RWPE2 (cell line): ENCODE results near the gene SNX30.

Experiments used
- ATAC-seq: fragments of 200-7000 bp; cut with Tn5 transposase; 3 replicates; pipeline ENCODE4 v1.9.1; 2021; ENCODE audit warnings: low read depth
- DNase-seq: peaks from one replicate; pipeline ENCODE4 v3.0.0-alpha.2; 2020; ENCODE audit warnings: low spot score
- H3K27ac ChIP-seq: fragments of 450-650 bp; 2 replicates; pipeline ENCODE4 v1.5.1; 2017; ENCODE audit warnings: mild to moderate bottlenecking; ENCODE audit not compliant: poor library complexity, severe bottlenecking
- H3K27me3 ChIP-seq: fragments of 250-450 bp; sonication (Bioruptor Pico); 2 replicates; pipeline ENCODE4 v1.5.1; 2021; ENCODE audit warnings: mild to moderate bottlenecking, moderate library complexity; ENCODE audit not compliant: insufficient read depth, poor library complexity, severe bottlenecking
- H3K36me3 ChIP-seq: fragments of 250-450 bp; sonication (Bioruptor Pico); 2 replicates; pipeline ENCODE4 v1.5.1; 2020; ENCODE audit warnings: low read depth, mild to moderate bottlenecking, moderate library complexity
- H3K4me1 ChIP-seq: fragments of 250-450 bp; sonication (Bioruptor Pico); 2 replicates; pipeline ENCODE4 v1.5.1; 2021; ENCODE audit warnings: mild to moderate bottlenecking, moderate library complexity; ENCODE audit not compliant: insufficient read depth, poor library complexity, severe bottlenecking
- H3K4me3 ChIP-seq: fragments of 250-450 bp; sonication (Bioruptor Pico); 2 replicates; pipeline ENCODE4 v1.5.1; 2021; ENCODE audit warnings: mild to moderate bottlenecking, moderate library complexity; ENCODE audit not compliant: severe bottlenecking
- H3K9me3 ChIP-seq: fragments of 250-450 bp; sonication (Bioruptor Pico); 2 replicates; pipeline ENCODE4 v1.5.1; 2021; ENCODE audit warnings: mild to moderate bottlenecking, moderate library complexity; ENCODE audit not compliant: severe bottlenecking
- TF ChIP-seq, protein P1 (sequence below): fragments of 450-650 bp; IDR thresholded peaks from one replicate; pipeline ENCODE4 v1.5.1; 2017; ENCODE audit warnings: mild to moderate bottlenecking, moderate library complexity; ENCODE audit not compliant: poor library complexity, severe bottlenecking

The SNX30 gene

DNA sequence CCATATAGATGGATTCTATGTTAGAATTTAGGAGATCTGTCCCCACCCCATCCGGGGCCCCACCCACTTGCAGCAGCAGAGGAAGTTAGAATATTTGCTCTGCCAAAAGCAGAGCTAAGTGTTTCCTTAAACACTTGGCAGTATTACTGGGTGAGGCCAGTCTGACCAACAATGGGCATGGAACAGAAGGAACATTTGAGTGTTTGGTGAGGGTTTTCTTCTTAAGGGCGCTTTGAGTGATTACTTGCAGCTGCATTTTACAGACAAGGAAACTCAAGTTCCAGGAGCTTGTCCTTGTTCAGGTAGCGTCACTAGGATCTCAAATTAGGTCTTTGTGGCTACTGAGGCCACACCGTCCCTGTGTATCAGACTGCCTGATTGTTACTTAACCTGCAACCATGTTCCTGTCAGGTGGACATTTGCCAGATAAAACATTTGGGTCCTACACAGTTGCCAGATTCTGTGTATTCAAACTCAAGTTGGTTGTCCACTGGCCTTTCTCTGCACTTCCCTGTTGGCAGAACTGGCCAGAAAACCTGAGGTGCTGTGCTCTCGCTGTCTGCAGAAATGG, 80.8 kb downstream of the SNX30 start:
- no peak overlapping the region for H3K27ac ChIP-seq
- H3K4me1 ChIP-seq: no peaks in the 10 kb centered on the region
- H3K9me3 ChIP-seq: no peaks in the 10 kb centered on the region
- ATAC-seq: no peak
- TF ChIP-seq, protein P1, sequence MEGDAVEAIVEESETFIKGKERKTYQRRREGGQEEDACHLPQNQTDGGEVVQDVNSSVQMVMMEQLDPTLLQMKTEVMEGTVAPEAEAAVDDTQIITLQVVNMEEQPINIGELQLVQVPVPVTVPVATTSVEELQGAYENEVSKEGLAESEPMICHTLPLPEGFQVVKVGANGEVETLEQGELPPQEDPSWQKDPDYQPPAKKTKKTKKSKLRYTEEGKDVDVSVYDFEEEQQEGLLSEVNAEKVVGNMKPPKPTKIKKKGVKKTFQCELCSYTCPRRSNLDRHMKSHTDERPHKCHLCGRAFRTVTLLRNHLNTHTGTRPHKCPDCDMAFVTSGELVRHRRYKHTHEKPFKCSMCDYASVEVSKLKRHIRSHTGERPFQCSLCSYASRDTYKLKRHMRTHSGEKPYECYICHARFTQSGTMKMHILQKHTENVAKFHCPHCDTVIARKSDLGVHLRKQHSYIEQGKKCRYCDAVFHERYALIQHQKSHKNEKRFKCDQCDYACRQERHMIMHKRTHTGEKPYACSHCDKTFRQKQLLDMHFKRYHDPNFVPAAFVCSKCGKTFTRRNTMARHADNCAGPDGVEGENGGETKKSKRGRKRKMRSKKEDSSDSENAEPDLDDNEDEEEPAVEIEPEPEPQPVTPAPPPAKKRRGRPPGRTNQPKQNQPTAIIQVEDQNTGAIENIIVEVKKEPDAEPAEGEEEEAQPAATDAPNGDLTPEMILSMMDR: no peak
- no peaks in the 10 kb centered on the region for H3K36me3 ChIP-seq
- H3K4me3 ChIP-seq: no peak overlapping the region
- no peak for DNase-seq
- H3K27me3 ChIP-seq: no peaks in the 10 kb centered on the region

DNA sequence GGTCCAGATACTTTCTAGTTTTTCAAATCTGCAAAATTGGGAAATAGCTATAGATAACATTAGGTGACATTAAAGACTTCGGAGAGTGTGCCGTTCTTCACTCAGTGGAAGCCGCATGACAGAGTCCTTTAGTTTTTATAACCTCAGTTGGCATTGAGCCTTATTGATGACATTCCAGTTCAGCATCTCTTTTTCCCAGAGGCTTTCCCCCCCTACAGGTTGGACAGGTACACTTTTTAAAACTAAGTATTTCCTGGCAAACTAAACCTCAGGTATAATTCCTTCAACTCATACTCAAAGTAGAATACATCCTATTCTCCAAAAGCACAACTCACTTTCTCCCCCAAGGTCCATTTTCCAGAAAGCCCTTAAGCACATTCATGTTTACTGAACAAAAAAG, 81.4 kb downstream of the SNX30 start:
- Histone ChIP-seq H3K27me3 (no peaks in the 10 kb centered on the region), H3K4me3 (no peak overlapping the region), H3K4me1 (no peaks in the 10 kb centered on the region), H3K9me3 (no peaks in the 10 kb centered on the region), H3K36me3 (no peaks in the 10 kb centered on the region), H3K27ac (no peak overlapping the region)
- DNase-seq (no peak), ATAC-seq (no peak)
- TF ChIP-seq, protein P1: no peak

DNA sequence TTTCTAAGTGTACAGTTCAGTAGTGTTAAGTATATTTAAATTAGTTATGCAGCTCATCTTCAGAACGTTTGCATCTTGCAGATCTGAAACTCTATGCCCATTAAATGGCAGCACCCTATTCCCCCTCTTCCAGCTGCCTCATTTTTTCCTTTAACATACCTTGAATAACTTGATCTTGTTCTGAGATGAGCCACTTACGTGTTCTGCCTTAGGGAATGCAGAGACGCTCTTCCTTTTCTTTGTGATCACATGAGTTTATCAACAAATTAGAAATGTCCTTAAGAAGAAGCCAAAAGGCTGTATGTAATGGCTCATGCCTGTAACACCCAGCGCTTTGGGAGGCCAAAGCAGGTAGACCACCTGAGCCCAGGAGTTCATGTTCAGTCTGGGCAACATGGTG, 82.5 kb downstream of the SNX30 start:
- TF ChIP-seq, protein P1: no peak
- no peaks in the 10 kb centered on the region for H3K9me3 ChIP-seq
- no peaks in the 10 kb centered on the region for H3K36me3 ChIP-seq
- DNase-seq (no peak), ATAC-seq (no peak)
- no peaks in the 10 kb centered on the region for H3K27me3 ChIP-seq
- no peak overlapping the region for H3K4me3 ChIP-seq
- no peaks in the 10 kb centered on the region for H3K4me1 ChIP-seq
- H3K27ac ChIP-seq: no peak overlapping the region

DNA sequence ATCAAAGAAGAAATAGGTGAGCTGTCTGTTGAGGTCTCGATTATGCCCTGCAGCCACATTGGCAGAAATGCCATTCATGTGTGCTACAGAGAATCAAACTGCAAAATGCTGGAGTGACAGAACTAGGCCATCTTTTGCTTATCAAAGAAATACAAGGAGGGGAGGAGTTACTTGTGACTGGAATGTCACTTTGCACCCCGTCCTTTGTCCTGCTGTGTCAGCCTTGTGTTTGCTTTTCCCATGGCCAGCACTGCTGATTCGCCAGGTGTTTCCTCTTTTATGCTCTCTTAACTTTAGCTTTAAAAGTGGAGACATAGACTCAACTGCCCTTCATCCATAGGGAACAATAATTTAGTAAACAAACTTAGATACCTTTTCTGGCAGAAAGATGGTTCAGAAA, 85.8 kb downstream of the SNX30 start:
- Histone ChIP-seq H3K36me3 (peaks cover 5% of the 10 kb centered on the region; the same call in 1 of the 2 replicates), H3K4me3 (no peak overlapping the region), H3K27ac (no peak overlapping the region), H3K27me3 (no peaks in the 10 kb centered on the region), H3K9me3 (no peaks in the 10 kb centered on the region), H3K4me1 (no peaks in the 10 kb centered on the region)
- TF ChIP-seq, protein P1: no peak
- no peak for ATAC-seq
- DNase-seq: no peak

DNA sequence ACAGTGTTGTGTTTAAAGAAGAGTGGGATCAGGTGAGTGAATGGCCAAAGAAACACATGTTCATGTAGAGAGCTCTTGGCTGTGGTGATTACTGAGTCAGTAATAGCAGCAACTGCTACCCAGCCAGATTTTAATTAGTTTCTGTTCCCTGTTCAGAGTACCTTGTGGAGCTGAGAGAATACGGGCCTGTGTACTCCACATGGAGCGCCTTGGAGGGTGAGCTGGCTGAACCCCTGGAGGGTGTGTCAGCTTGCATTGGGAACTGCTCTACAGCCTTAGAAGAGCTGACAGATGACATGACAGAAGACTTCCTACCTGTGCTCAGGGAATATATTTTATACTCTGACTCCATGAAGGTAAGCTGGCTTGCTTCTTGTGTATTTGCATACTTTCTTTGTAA, 87.8 kb downstream of the SNX30 start:
- TF ChIP-seq, protein P1: no peak
- ATAC-seq (no peak), DNase-seq (no peak)
- no peaks in the 10 kb centered on the region for H3K27me3 ChIP-seq
- no peak overlapping the region for H3K27ac ChIP-seq
- H3K9me3 ChIP-seq: no peaks in the 10 kb centered on the region
- peaks cover 5% of the 10 kb centered on the region; the same call in 1 of the 2 replicates for H3K36me3 ChIP-seq
- H3K4me3 ChIP-seq: no peak overlapping the region
- no peaks in the 10 kb centered on the region for H3K4me1 ChIP-seq
